Endothelial cell of umbilical vein (primary cell): Measurements from ENCODE around the gene CADPS. TPM values are rescaled to one million over a fixed set of nuclear protein-coding genes. Genes with fewer than 3 reads are reported as not detected.

Experiments used
- BruUV-seq: library from RNA; stranded (reverse); fragments of 400-500 nt; replicated peaks from 2 replicates; lab custom pipeline; 2021; lab: Mats Ljungman, UMichigan
- CTCF ChIA-PET: fragments of 300-600, 350-600 bp; sonication (Branson Sonifier 250); formaldehyde crosslinking; loops from one replicate; lab custom pipeline; 2021; ENCODE audit warnings: antibody characterized with exemption, inconsistent platforms; lab: Charles Lee
- POLR2A ChIA-PET: fragments of 300-600, 350-600 bp; sonication (Branson Sonifier 250); formaldehyde crosslinking; loops from one replicate; lab custom pipeline; 2021; ENCODE audit warnings: antibody characterized with exemption, inconsistent platforms; lab: Charles Lee
- DNase-seq: peaks from one replicate; pipeline ENCODE4 v3.0.0-alpha.2; 2011; ENCODE audit warnings: low read depth, low spot score
- FAIRE-seq: peaks from 2 replicates; lab custom pipeline; 2011; peaks lifted over from hg19 to GRCh38; lab: Jason Lieb, UNC
- H2AFZ ChIP-seq: 2 replicates; pipeline ENCODE4 v1.6.0; 2012; ENCODE audit warnings: low read depth, low read length, control low read depth, inconsistent platforms
- H3K27ac ChIP-seq: 2 replicates; pipeline ENCODE4 v1.5.1; 2011; ENCODE audit warnings: low read depth, mild to moderate bottlenecking, control low read depth, low read length, moderate library complexity; ENCODE audit not compliant: insufficient read depth
- H3K27me3 ChIP-seq, 2 experiments: 2 replicates each; pipeline versions ENCODE4 v1.6.0 to v1.6.1; 2011; ENCODE audit warnings: low read length in 2 of 2, mixed read lengths in 1 of 2; ENCODE audit not compliant: control insufficient read depth in 2 of 2, insufficient read depth in 2 of 2
- H3K36me3 ChIP-seq, 2 experiments: 2 replicates in 1 of 2; 3 replicates in 1 of 2; pipeline ENCODE4 v1.5.1; 2011; ENCODE audit warnings: low read length in 2 of 2, mild to moderate bottlenecking in 1 of 2, moderate library complexity in 1 of 2; ENCODE audit not compliant: control insufficient read depth in 2 of 2, insufficient read depth in 2 of 2; ENCODE audit errors: extremely low read depth in 1 of 2
- H3K4me1 ChIP-seq: 3 replicates; pipeline ENCODE4 v1.5.1; 2011; ENCODE audit warnings: mild to moderate bottlenecking, low read length; ENCODE audit not compliant: control insufficient read depth, insufficient read depth; ENCODE audit errors: extremely low read depth
- H3K4me2 ChIP-seq: 2 replicates; pipeline ENCODE4 v1.6.1; 2011; ENCODE audit warnings: low read length, control low read depth, mixed read lengths; ENCODE audit not compliant: insufficient read depth
- H3K4me3 ChIP-seq, 3 experiments: fragments of 200-600 bp in 1 of 3; sonication (generic), shearing (Covaris generic) in 1 of 3; replicated peaks in 1 of 3; 2 replicates each; pipeline ENCODE4 v1.5.1; 2011 to 2016; ENCODE audit warnings: control low read depth in 3 of 3, low read length in 3 of 3, mild to moderate bottlenecking in 2 of 3, inconsistent platforms in 1 of 3, low read depth in 1 of 3, moderate library complexity in 1 of 3; ENCODE audit not compliant: insufficient read depth in 1 of 3
- H3K79me2 ChIP-seq: 2 replicates; pipeline ENCODE4 v1.6.0; 2012; ENCODE audit warnings: low read length, inconsistent platforms; ENCODE audit not compliant: control insufficient read depth, insufficient read depth
- H3K9ac ChIP-seq: replicated peaks from 2 replicates; pipeline ENCODE3; 2011; ENCODE audit warnings: low read length, control low read depth; ENCODE audit not compliant: insufficient read depth; ENCODE audit errors: extremely low read depth
- H3K9me1 ChIP-seq: replicated peaks from 3 replicates; pipeline ENCODE4 v1.6.0; 2011; ENCODE audit warnings: mild to moderate bottlenecking, low read length; ENCODE audit not compliant: control insufficient read depth, insufficient read depth; ENCODE audit errors: extremely low read depth
- H3K9me3 ChIP-seq: replicated peaks from 2 replicates; pipeline ENCODE4 v1.5.1; 2012; ENCODE audit warnings: low read length, inconsistent platforms; ENCODE audit not compliant: control insufficient read depth, insufficient read depth
- H4K20me1 ChIP-seq: replicated peaks from 2 replicates; pipeline ENCODE3; 2011; ENCODE audit warnings: mild to moderate bottlenecking, low read length; ENCODE audit not compliant: control insufficient read depth, insufficient read depth; ENCODE audit errors: extremely low read depth
- CTCF ChIP-seq, 2 donors: IDR thresholded peaks; 1 replicate in 1 of 2; 2 replicates in 1 of 2; pipeline ENCODE4 v1.5.1; 2011; ENCODE audit warnings: low read length in 2 of 2, mild to moderate bottlenecking in 2 of 2, moderate library complexity in 2 of 2, control low read depth in 1 of 2, inconsistent platforms in 1 of 2, low read depth in 1 of 2; ENCODE audit not compliant: insufficient read depth in 1 of 2; ENCODE audit errors: extremely low read depth in 1 of 2
- EZH2 ChIP-seq: IDR thresholded peaks from 2 replicates; pipeline ENCODE4 v1.6.1; 2012; ENCODE audit warnings: borderline replicate concordance, low read depth, mild to moderate bottlenecking, moderate library complexity, low read length, inconsistent platforms; ENCODE audit not compliant: severe bottlenecking
- FOS ChIP-seq: IDR thresholded peaks from 2 replicates; pipeline ENCODE4 v1.6.1; 2011; ENCODE audit warnings: mild to moderate bottlenecking, low read length, moderate library complexity, borderline replicate concordance; ENCODE audit not compliant: insufficient read depth
- GATA2 ChIP-seq: IDR thresholded peaks from 2 replicates; pipeline ENCODE4 v1.7.0; 2011; ENCODE audit warnings: low read depth, mild to moderate bottlenecking, moderate library complexity, mixed read lengths, low read length; ENCODE audit not compliant: insufficient read length, insufficient read depth
- JUN ChIP-seq: IDR thresholded peaks from 2 replicates; pipeline ENCODE4 v1.6.1; 2011; ENCODE audit warnings: borderline replicate concordance, low read depth; ENCODE audit not compliant: insufficient read length, insufficient read depth
- MAX ChIP-seq: IDR thresholded peaks from 2 replicates; pipeline ENCODE4 v1.6.1; 2011; ENCODE audit not compliant: insufficient read depth, insufficient read length
- MYC ChIP-seq: IDR thresholded peaks from one replicate; pipeline ENCODE4 v1.6.1; 2011; ENCODE audit warnings: mild to moderate bottlenecking, low read depth, low read length
- POLR2A ChIP-seq: IDR thresholded peaks from 2 replicates; pipeline ENCODE4 v1.6.1; 2012; ENCODE audit warnings: low read depth, mild to moderate bottlenecking, control low read depth, low read length
- POLR2AphosphoS5 ChIP-seq: IDR thresholded peaks from 2 replicates; pipeline ENCODE4 v1.6.1; 2012; ENCODE audit warnings: low read depth, mild to moderate bottlenecking, control low read depth, low read length, moderate library complexity; ENCODE audit not compliant: insufficient read depth
- dilution Hi-C: fragments of 300-500 bp; cut with MboI; formaldehyde crosslinking; loops from one replicate; pipeline ENCODE4 v1.15.0; 2019; ENCODE audit warnings: low sequenced_read_pairs; ENCODE audit not compliant: extremely low pct_ligation_motif_present
- intact Hi-C: fragments of 100-400 bp; cut with micrococcal nuclease; formaldehyde crosslinking; loops from one replicate; pipeline ENCODE4 v1.10.0; 2022
- polyA plus RNA-seq, 4 experiments: library from polyadenylated mRNA; depleted of rRNA in 3 of 4; stranded (reverse) in 3 of 4; unstranded in 1 of 4; fragments of >200 nt; gene quantifications; 2 replicates each; pipeline versions ENCODE4 v1.2.1 to v1.2.3, GENCODE V29; 2011 to 2012; ENCODE audit warnings: missing spikeins in 1 of 4
- total RNA-seq: library from RNA; stranded (reverse); gene quantifications from 2 replicates; pipeline ENCODE4 v1.2.3, GENCODE V29; 2021

The CADPS gene
- total and polyA plus RNA-seq, 2 donors (not counting 3 experiments of a cell fraction or from before 2014, with no cell fraction given): not detected

GRCh38 chr3:62798000-62798399 is 77.2 kb downstream of the CADPS start:
- Histone ChIP-seq H2AFZ (no peak overlapping the region), H3K4me1 (no peaks in the 10 kb centered on the region), H3K79me2 (no peaks in the 10 kb centered on the region), H3K27me3 (no peaks in the 10 kb centered on the region), H3K4me3 (no peak overlapping the region), H3K9me3 (no peaks in the 10 kb centered on the region), H4K20me1 (no peaks in the 10 kb centered on the region), H3K4me2 (no peak overlapping the region), H3K9me1 (no peaks in the 10 kb centered on the region), H3K36me3 (no peaks in the 10 kb centered on the region), H3K9ac (no peak overlapping the region), H3K27ac (no peak overlapping the region)
- POLR2A ChIA-PET: no interaction called here
- no TSS peak for BruUV-seq
- intact Hi-C loops (no loop called here), dilution Hi-C loops (no loop called here)
- DNase-seq: no peak
- CTCF ChIA-PET: no interaction called here
- no peak for TF ChIP-seq POLR2A
- no peak for TF ChIP-seq MAX
- no peak for TF ChIP-seq POLR2AphosphoS5
- TF ChIP-seq GATA2: no peak
- no peak for TF ChIP-seq JUN
- TF ChIP-seq FOS: no peak
- no peak for TF ChIP-seq MYC
- no peak for TF ChIP-seq CTCF (IDR thresholded peaks at IDR 0.05; ENCODE audit: extremely low read depth in 1 of 2, insufficient read depth in 1 of 2, low read depth in 1 of 2, low read length in 2 of 2)
- no peak for TF ChIP-seq EZH2
- FAIRE-seq: no peak
